DMS 273 (cell line): ENCODE measurements around the gene MATCAP1.

Experiments
- DNase-seq: peaks from one replicate; lab custom pipeline; 2025; ENCODE audit not compliant: unreplicated experiment; lab: John Stamatoyannopoulos, UW

The MATCAP1 gene

GRCh38 chr16:67208154-67208896 lies 24.6 kb upstream of the MATCAP1 start:
- no peak for DNase-seq

GRCh38 chr16:67207249-67208091 lies 23.7 kb upstream of the MATCAP1 start:
- no peak for DNase-seq

- no peak for DNase-seq
Observed at GRCh38 chr16:67206838-67207248, 23.1 kb upstream of the MATCAP1 start.

GRCh38 chr16:67206129-67206837 lies 22.5 kb upstream of the MATCAP1 start:
- no peak for DNase-seq

GRCh38 chr16:67204076-67204475 lies 20.3 kb upstream of the MATCAP1 start:
- no peak for DNase-seq

GRCh38 chr16:67202956-67203493 lies 19.3 kb upstream of the MATCAP1 start:
- no peak for DNase-seq

- DNase-seq, result no peak
Observed at GRCh38 chr16:67202426-67202825, 18.7 kb upstream of the MATCAP1 start.

GRCh38 chr16:67201411-67202345 lies 17.9 kb upstream of the MATCAP1 start:
- DNase-seq, result no peak

GRCh38 chr16:67200491-67200890 lies 16.7 kb upstream of the MATCAP1 start:
- no peak for DNase-seq

- no peak for DNase-seq
Observed at GRCh38 chr16:67199808-67200198, 16.0 kb upstream of the MATCAP1 start.

- no peak for DNase-seq
Observed at GRCh38 chr16:67199011-67199807, 15.4 kb upstream of the MATCAP1 start, which contains the start of gene ELMO3. ELMO3 (plus strand) TSS chr16:67199131; CDS start chr16:67199327, 196 bp downstream.

GRCh38 chr16:67198238-67198734 lies 14.5 kb upstream of the MATCAP1 start:
- peak; percentile 81 for DNase-seq

- no peak for DNase-seq
Observed at GRCh38 chr16:67197704-67198103, 13.9 kb upstream of the MATCAP1 start.

GRCh38 chr16:67196881-67197280 lies 13.1 kb upstream of the MATCAP1 start:
- no peak for DNase-seq

GRCh38 chr16:67195676-67196075 lies 11.9 kb upstream of the MATCAP1 start:
- no peak for DNase-seq

GRCh38 chr16:67194260-67194659 lies 10.5 kb upstream of the MATCAP1 start:
- DNase-seq, result no peak

GRCh38 chr16:67193536-67193935 lies 9.8 kb upstream of the MATCAP1 start:
- DNase-seq, result no peak

GRCh38 chr16:67192781-67193361 lies 9.1 kb upstream of the MATCAP1 start:
- DNase-seq, result no peak
